Breast epithelium (tissue), 3 donors: ENCODE measurements around the gene GTPBP4.

Source experiments
- CTCF ChIP-seq, 3 donors: fragments of 450-650 bp; IDR thresholded peaks; one replicate each; pipeline ENCODE4 v1.5.1; 2016 to 2017; ENCODE audit warnings: antibody characterized with exemption in 3 of 3, mild to moderate bottlenecking in 3 of 3, moderate library complexity in 3 of 3
- POLR2A ChIP-seq: fragments of 450-650 bp; IDR thresholded peaks from one replicate; pipeline ENCODE4 v1.6.1; 2016; ENCODE audit warnings: antibody characterized with exemption, mild to moderate bottlenecking, moderate library complexity
- POLR2AphosphoS5 ChIP-seq, 3 donors: sonication (generic); formaldehyde crosslinking; IDR thresholded peaks; one replicate each; pipeline ENCODE4 v1.6.1; 2017; ENCODE audit warnings: antibody characterized with exemption in 3 of 3

DNA sequence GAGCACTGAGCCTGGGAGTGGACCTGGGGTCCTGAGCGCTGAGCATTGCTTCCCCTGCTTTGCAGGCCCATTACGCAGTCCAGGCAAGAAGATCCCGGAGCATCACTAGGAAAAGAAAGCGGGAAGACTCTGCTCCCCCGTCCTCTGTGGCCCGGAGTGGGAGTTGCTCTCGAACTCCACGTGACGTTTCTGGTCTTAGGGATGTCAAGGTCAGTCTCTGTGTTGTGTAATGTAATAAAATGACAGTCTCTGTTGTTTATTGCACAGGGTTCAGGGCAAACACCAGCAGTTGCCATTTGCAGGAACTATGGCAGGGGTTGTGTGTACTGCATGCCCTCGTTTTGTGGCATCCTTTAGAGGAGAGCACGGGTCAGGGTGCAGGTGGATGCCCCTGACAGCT is 27.5 kb downstream of the GTPBP4 start:
- TF ChIP-seq CTCF (IDR thresholded peaks at IDR 0.05) (no peak), POLR2AphosphoS5 (IDR thresholded peaks at IDR 0.05) (no peak), POLR2A (no peak)
